K562 (cell line): ENCODE results near the gene ADM5. TPM values are rescaled to one million over a fixed set of nuclear protein-coding genes. Genes with fewer than 3 reads are reported as not detected.
A peak's percentile ranks its signal among the peaks of the same experiment; 100 is the strongest.

Experiments used
- ARID3A ChIP-seq: IDR thresholded peaks from 2 replicates; pipeline ENCODE4 v1.6.1; 2012; ENCODE audit warnings: low read depth, low read length, improper control_type of control experiment, borderline replicate concordance
- DIDO1 ChIP-seq: fragments of 450-650 bp; IDR thresholded peaks from 2 replicates; pipeline ENCODE4 v1.6.1; 2016; ENCODE audit warnings: low read depth, missing biosample characterization, missing genetic modification characterization
- DLX4 ChIP-seq: fragments of 250-450 bp; sonication (Bioruptor Pico); IDR thresholded peaks from 2 replicates; pipeline ENCODE4 v1.6.1; 2021; ENCODE audit warnings: mild to moderate bottlenecking
- EP300 ChIP-seq: IDR thresholded peaks from 2 replicates; pipeline ENCODE4 v1.6.1; 2012; ENCODE audit warnings: low read length, improper control_type of control experiment
- KLF10 ChIP-seq: fragments of 250-450 bp; sonication (Bioruptor Pico); IDR thresholded peaks from 2 replicates; pipeline ENCODE4 v1.6.1; 2021; ENCODE audit warnings: matching md5 sums
- KLF13 ChIP-seq: fragments of 450-650 bp; IDR thresholded peaks from 2 replicates; pipeline ENCODE4 v1.6.1; 2016; ENCODE audit warnings: missing genetic modification characterization, low read depth, mild to moderate bottlenecking, missing compliant biosample characterization, moderate library complexity, borderline replicate concordance
- MAFK ChIP-seq: IDR thresholded peaks from 2 replicates; pipeline ENCODE4 v1.6.1; 2011; ENCODE audit warnings: low read length, improper control_type of control experiment
- SIRT6 ChIP-seq: IDR thresholded peaks from one replicate; pipeline ENCODE4 v1.6.1; 2012; ENCODE audit warnings: low read depth, mild to moderate bottlenecking, control low read depth, inconsistent platforms, low read length, moderate library complexity
- SMAD2 ChIP-seq: fragments of 150-350 bp; IDR thresholded peaks from 2 replicates; pipeline ENCODE4 v1.6.1; 2014; ENCODE audit warnings: low read depth, mild to moderate bottlenecking, low read length
- TCF15 ChIP-seq: fragments of 250-450 bp; sonication (Bioruptor Pico); IDR thresholded peaks from 2 replicates; pipeline ENCODE4 v1.8.0; 2022; ENCODE audit warnings: moderate library complexity, mild to moderate bottlenecking, inconsistent platforms
- TCF3 ChIP-seq: sonication (generic); formaldehyde crosslinking; IDR thresholded peaks from 2 replicates; pipeline ENCODE4 v1.4.0; 2020; ENCODE audit warnings: mild to moderate bottlenecking, missing genetic modification reagents
- YY1 ChIP-seq, 3 experiments: IDR thresholded peaks; 2 replicates each; pipeline ENCODE4 v1.6.1; 2011; ENCODE audit warnings: low read length in 2 of 3, mild to moderate bottlenecking in 2 of 3, moderate library complexity in 2 of 3, borderline replicate concordance in 1 of 3, control low read depth in 1 of 3, low read depth in 1 of 3; ENCODE audit not compliant: insufficient read depth in 3 of 3, insufficient replicate concordance in 2 of 3, control insufficient read depth in 1 of 3, insufficient read length in 1 of 3; ENCODE audit errors: extremely low read depth in 1 of 3
- ZBTB7A ChIP-seq: IDR thresholded peaks from 2 replicates; pipeline ENCODE4 v1.6.1; 2011; ENCODE audit warnings: low read depth, mild to moderate bottlenecking, low read length, moderate library complexity, borderline replicate concordance; ENCODE audit not compliant: control insufficient read depth
- ZC3H8 ChIP-seq: fragments of 450-650 bp; IDR thresholded peaks from 2 replicates; pipeline ENCODE4 v1.6.1; 2017
- ZMIZ1 ChIP-seq, 2 experiments: fragments of 150-350 bp in 1 of 2; IDR thresholded peaks; 2 replicates each; pipeline ENCODE4 v1.6.1; 2012 to 2016; ENCODE audit warnings: low read depth in 2 of 2, low read length in 2 of 2, mild to moderate bottlenecking in 1 of 2, moderate library complexity in 1 of 2
- ZNF175 ChIP-seq: fragments of 200-800 bp; sonication (Bioruptor generic); IDR thresholded peaks from 2 replicates; pipeline ENCODE4 v1.6.1; 2016; ENCODE audit warnings: low read depth, mild to moderate bottlenecking, missing genetic modification characterization, missing compliant biosample characterization
- ZNF197 ChIP-seq: fragments of 200-800 bp; sonication (Bioruptor generic); IDR thresholded peaks from 2 replicates; pipeline ENCODE4 v1.6.1; 2016; ENCODE audit warnings: low read depth, missing genetic modification characterization, missing compliant biosample characterization
- ZNF232 ChIP-seq: sonication (generic); formaldehyde crosslinking; IDR thresholded peaks from 2 replicates; pipeline ENCODE4 v1.8.0; 2022; ENCODE audit warnings: mild to moderate bottlenecking, missing genetic modification reagents
- ZNF589 ChIP-seq: fragments of 200-800 bp; sonication (Bioruptor generic); IDR thresholded peaks from 2 replicates; pipeline ENCODE4 v1.6.1; 2016; ENCODE audit warnings: low read depth, missing genetic modification characterization, missing compliant biosample characterization
- ZNF707 ChIP-seq: fragments of 250-450 bp; sonication (Bioruptor Pico); conservative IDR thresholded peaks from 2 replicates; pipeline ENCODE4 v1.8.0; 2022; ENCODE audit warnings: inconsistent platforms, mild to moderate bottlenecking, moderate library complexity
- ZZZ3 ChIP-seq: fragments of 450-650 bp; IDR thresholded peaks from 2 replicates; pipeline ENCODE4 v1.6.1; 2016; ENCODE audit warnings: antibody characterized with exemption, mild to moderate bottlenecking, moderate library complexity
- polyA plus RNA-seq, 8 experiments: library from polyadenylated mRNA; depleted of rRNA in 4 of 8; stranded (reverse) in 5 of 8; unstranded in 3 of 8; fragments of >200 nt; fragmentation: Nextera tagmentation in 2 of 8; fragmentation: Illumina TruSeq in 1 of 8; extraction: Ambion mirVana in 2 of 8; extraction: Trizol in 1 of 8; gene quantifications; 2 replicates each; pipeline versions ENCODE4 v1.2.1 to v1.2.3, GENCODE V29; 2011 to 2014; ENCODE audit warnings: inconsistent platforms in 1 of 8, missing spikeins in 1 of 8
- total RNA-seq, 7 experiments: library from RNA; depleted of rRNA in 6 of 7; stranded (reverse); fragments of >200 nt in 6 of 7; fragmentation: Illumina TruSeq in 2 of 7; extraction: Trizol in 2 of 7; gene quantifications; 2 replicates each; pipeline versions ENCODE4 v1.2.1 to v1.2.3, GENCODE V29; 2011 to 2021; ENCODE audit warnings: low replicate concordance in 1 of 7

The ADM5 gene
- total and polyA plus RNA-seq, 9 of the 15 experiments (the other 6 are each of a cell fraction or from before 2014, with no cell fraction given): 0.13 to 8.4 (median 2.0) TPM; not detected in 1

GRCh38 chr19:49710372-49710951, 21.1 kb downstream of the ADM5 start (continued):
- TF ChIP-seq YY1 (IDR thresholded peaks at IDR 0.05; ENCODE audit: borderline replicate concordance in 1 of 3, control insufficient read depth in 1 of 3, extremely low read depth in 1 of 3, insufficient read depth in 3 of 3, insufficient read length in 1 of 3, insufficient replicate concordance in 2 of 3, low read depth in 1 of 3, low read length in 2 of 3) (peak; percentile 72 to 91 (median 82)), SIRT6 (no peak), DLX4 (CRISPR knock-in tag) (no peak), ARID3A (no peak), ZNF197 (CRISPR knock-in tag) (no peak), ZMIZ1 (IDR thresholded peaks at IDR 0.05; ENCODE audit: low read depth in 2 of 2, low read length in 2 of 2) (no peak), SMAD2 (no peak), ZBTB7A (no peak), TCF15 (CRISPR knock-in tag) (no peak), ZNF589 (CRISPR knock-in tag) (no peak), KLF13 (tag) (no peak), KLF10 (CRISPR knock-in tag) (no peak), TCF3 (CRISPR knock-in tag) (peak; percentile 24; the same call in 1 of the 2 replicates), DIDO1 (tag) (no peak), ZNF707 (CRISPR knock-in tag) (no peak), ZNF232 (no peak), ZC3H8 (no peak), ZZZ3 (no peak), ZNF175 (0 out of 2 replicates have a peak, but pooled peaks have one; percentile 22), EP300 (peak; percentile 8; the same call in 1 of the 2 replicates), MAFK (no peak)
